NCI-H345 treated with DMSO at 0.1 percent for 48 hours (cell line): ENCODE data around the gene SLF2.

ENCODE experiments used
- DNase-seq: peaks from one replicate; lab custom pipeline; 2025; ENCODE audit not compliant: unreplicated experiment; lab: John Stamatoyannopoulos, UW

SLF2 gene

GRCh38 chr10:100912605-100913469, at the start of gene SLF2:
Gene SLF2, plus strand, starts transcription at chr10:100912963. Its CDS starts 148 bp downstream, at chr10:100913111.
- peak; percentile 91 for DNase-seq

- no peak for DNase-seq
Observed at GRCh38 chr10:100863433-100863832, 49.3 kb upstream of the SLF2 start.

- DNase-seq = no peak
Observed at GRCh38 chr10:100864036-100864885, 48.5 kb upstream of the SLF2 start.

GRCh38 chr10:100864978-100865377, 47.8 kb upstream of the SLF2 start:
- no peak for DNase-seq

- no peak for DNase-seq
Observed at GRCh38 chr10:100866010-100866409, 46.8 kb upstream of the SLF2 start.

GRCh38 chr10:100866575-100867098, 46.1 kb upstream of the SLF2 start:
- no peak for DNase-seq

GRCh38 chr10:100867261-100867963, 45.4 kb upstream of the SLF2 start:
- DNase-seq = no peak

GRCh38 chr10:100868382-100868781, 44.4 kb upstream of the SLF2 start:
- DNase-seq = no peak

GRCh38 chr10:100869399-100869798, 43.4 kb upstream of the SLF2 start:
- no peak for DNase-seq

- DNase-seq = peak; percentile 0
Observed at GRCh38 chr10:100872034-100872791, 40.5 kb upstream of the SLF2 start.

GRCh38 chr10:100873146-100873826, 39.5 kb upstream of the SLF2 start:
- no peak for DNase-seq

- no peak for DNase-seq
Observed at GRCh38 chr10:100873827-100874326, 38.9 kb upstream of the SLF2 start.

GRCh38 chr10:100874702-100875483, 37.9 kb upstream of the SLF2 start:
- no peak for DNase-seq

- no peak for DNase-seq
Observed at GRCh38 chr10:100875484-100876166, 37.1 kb upstream of the SLF2 start.

GRCh38 chr10:100876585-100877460, 35.9 kb upstream of the SLF2 start:
- no peak for DNase-seq

GRCh38 chr10:100877461-100877850, 35.3 kb upstream of the SLF2 start:
- no peak for DNase-seq

- peak; percentile 30 for DNase-seq
Observed at GRCh38 chr10:100878291-100878910, 34.4 kb upstream of the SLF2 start.
